SK-N-SH (cell line): ENCODE results near the gene KRTAP9-9. TPM values are rescaled to one million over a fixed set of nuclear protein-coding genes. Genes with fewer than 3 reads are reported as not detected.

ENCODE experiments used
- CTCF ChIA-PET: fragments of 300-600, 350-600 bp; formaldehyde crosslinking; extraction: SDS; loops from one replicate; lab custom pipeline; 2021; lab: Yijun Ruan, JAX
- POLR2A ChIA-PET: fragments of 350-600 bp; sonication (Branson Sonifier 250); formaldehyde crosslinking; extraction: SDS; loops from one replicate; lab custom pipeline; 2020; ENCODE audit warnings: antibody characterized with exemption, inconsistent platforms; lab: Yijun Ruan, JAX
- DNase-seq: peaks from one replicate; pipeline ENCODE4 v3.0.0; 2012
- H2AFZ ChIP-seq: fragments of 200-600 bp; sonication (generic); 2 replicates; pipeline ENCODE4 v1.8.1; 2016; ENCODE audit warnings: antibody characterized with exemption, mild to moderate bottlenecking, low read depth
- H3F3A ChIP-seq: fragments of 200-600 bp; sonication (generic); replicated peaks from 2 replicates; pipeline ENCODE3; 2016; ENCODE audit warnings: antibody characterized with exemption, mild to moderate bottlenecking; ENCODE audit not compliant: insufficient read depth
- H3K27ac ChIP-seq, 2 experiments: fragments of 200-500 bp in 1 of 2; fragments of 200-600 bp in 1 of 2; sonication (Bioruptor generic) in 1 of 2; sonication (generic), shearing (Covaris generic) in 1 of 2; 2 replicates each; pipeline versions ENCODE4 v1.5.1 to v1.6.1; 2014 to 2016; ENCODE audit warnings: low read depth in 2 of 2, inconsistent platforms in 1 of 2, low read length in 1 of 2, mild to moderate bottlenecking in 1 of 2, mixed read lengths in 1 of 2
- H3K27me3 ChIP-seq: fragments of 200-600 bp; sonication (generic), shearing (Covaris generic); 2 replicates; pipeline ENCODE4 v1.6.1; 2016; ENCODE audit warnings: mixed run types; ENCODE audit not compliant: insufficient read depth
- H3K36me3 ChIP-seq, 2 experiments: fragments of 200-500 bp in 1 of 2; fragments of 200-600 bp in 1 of 2; sonication (Bioruptor generic) in 1 of 2; sonication (generic) in 1 of 2; replicated peaks in 1 of 2; 2 replicates each; pipeline versions ENCODE3 to v1.5.1; 2014 to 2016; ENCODE audit warnings: low read length in 1 of 2, mild to moderate bottlenecking in 1 of 2; ENCODE audit not compliant: insufficient read depth in 2 of 2, control insufficient read depth in 1 of 2
- H3K4me1 ChIP-seq, 2 experiments: fragments of 200-500 bp in 1 of 2; fragments of 200-600 bp in 1 of 2; sonication (Bioruptor generic) in 1 of 2; sonication (generic), shearing (Covaris generic) in 1 of 2; 2 replicates each; pipeline versions ENCODE4 v1.5.1 to v1.6.1; 2014 to 2016; ENCODE audit warnings: low read depth in 1 of 2, low read length in 1 of 2, mixed run types in 1 of 2; ENCODE audit not compliant: insufficient read depth in 2 of 2, control insufficient read depth in 1 of 2
- H3K4me2 ChIP-seq: fragments of 200-600 bp; sonication (generic), shearing (Covaris generic); 2 replicates; pipeline ENCODE4 v1.6.1; 2017; ENCODE audit warnings: mixed run types
- H3K4me3 ChIP-seq, 2 experiments: fragments of 200-500 bp in 1 of 2; fragments of 200-600 bp in 1 of 2; sonication (Bioruptor generic) in 1 of 2; sonication (generic), shearing (Covaris generic) in 1 of 2; 2 replicates each; pipeline versions ENCODE4 v1.5.1 to v1.8.1; 2014 to 2016; ENCODE audit warnings: low read depth in 2 of 2, inconsistent platforms in 1 of 2, low read length in 1 of 2, mild to moderate bottlenecking in 1 of 2, mixed read lengths in 1 of 2, moderate library complexity in 1 of 2
- H3K79me2 ChIP-seq: fragments of 200-600 bp; sonication (generic); 2 replicates; pipeline ENCODE4 v1.8.1; 2017; ENCODE audit warnings: mild to moderate bottlenecking; ENCODE audit not compliant: insufficient read depth
- H3K9ac ChIP-seq: fragments of 200-600 bp; sonication (generic); 2 replicates; pipeline ENCODE4 v1.6.1; 2017; ENCODE audit warnings: mixed run types
- H3K9me2 ChIP-seq: fragments of 200-600 bp; sonication (generic); 2 replicates; pipeline ENCODE4 v1.6.1; 2017; ENCODE audit warnings: mixed run types
- H3K9me3 ChIP-seq: fragments of 200-600 bp; sonication (generic); 2 replicates; pipeline ENCODE4 v1.6.1; 2017; ENCODE audit warnings: mixed run types, mild to moderate bottlenecking, moderate library complexity
- H4K20me1 ChIP-seq: fragments of 200-600 bp; sonication (generic); 2 replicates; pipeline ENCODE4 v1.6.1; 2017; ENCODE audit warnings: mild to moderate bottlenecking, mixed run types; ENCODE audit not compliant: insufficient read depth
- FOSL2 ChIP-seq: IDR thresholded peaks from 2 replicates; pipeline ENCODE4 v1.4.0; 2012; ENCODE audit warnings: low read depth, mild to moderate bottlenecking, moderate library complexity, borderline replicate concordance
- FOXJ3 ChIP-seq: sonication (generic); formaldehyde crosslinking; IDR thresholded peaks from 2 replicates; pipeline ENCODE4 v1.5.1; 2020; ENCODE audit warnings: mild to moderate bottlenecking, missing genetic modification reagents
- GABPA ChIP-seq: IDR thresholded peaks from 2 replicates; pipeline ENCODE4 v1.4.0; 2012; ENCODE audit warnings: low read depth, mild to moderate bottlenecking
- GATA2 ChIP-seq: sonication (generic); formaldehyde crosslinking; IDR thresholded peaks from 2 replicates; pipeline ENCODE4 v1.5.0; 2020; ENCODE audit warnings: mild to moderate bottlenecking, missing genetic modification reagents
- JUND ChIP-seq: IDR thresholded peaks from 2 replicates; pipeline ENCODE4 v1.4.0; 2012
- MXI1 ChIP-seq: IDR thresholded peaks from 2 replicates; pipeline ENCODE4 v1.6.1; 2012; ENCODE audit warnings: mild to moderate bottlenecking, low read depth, low read length, improper control_type of control experiment
- POLR2AphosphoS5 ChIP-seq: IDR thresholded peaks from 2 replicates; pipeline ENCODE4 v1.6.1; 2012; ENCODE audit warnings: low read depth, low read length
- RAD21 ChIP-seq: IDR thresholded peaks from 2 replicates; pipeline ENCODE4 v1.6.1; 2012; ENCODE audit warnings: mild to moderate bottlenecking, low read length
- RCOR1 ChIP-seq: fragments of 150-350 bp; IDR thresholded peaks from 2 replicates; pipeline ENCODE4 v1.6.1; 2017; ENCODE audit warnings: antibody characterized with exemption, low read length
- RFX5 ChIP-seq: IDR thresholded peaks from 2 replicates; pipeline ENCODE4 v1.6.1; 2012; ENCODE audit warnings: mild to moderate bottlenecking, improper control_type of control experiment, low read length
- RXRA ChIP-seq: IDR thresholded peaks from 2 replicates; pipeline ENCODE4 v1.4.0; 2012; ENCODE audit warnings: low read depth, mild to moderate bottlenecking, borderline replicate concordance
- SIN3A ChIP-seq: IDR thresholded peaks from 2 replicates; pipeline ENCODE4 v1.6.1; 2012; ENCODE audit warnings: low read depth, mild to moderate bottlenecking, low read length, moderate library complexity, borderline replicate concordance
- TEAD4 ChIP-seq: IDR thresholded peaks from 2 replicates; pipeline ENCODE4 v1.4.0; 2012; ENCODE audit warnings: mild to moderate bottlenecking, borderline replicate concordance; ENCODE audit not compliant: insufficient read depth
- YY1 ChIP-seq: IDR thresholded peaks from 2 replicates; pipeline ENCODE4 v1.4.0; 2012; ENCODE audit warnings: low read depth, mild to moderate bottlenecking
- WGBS: methylation state at CpG from one replicate; pipeline ENCODE4 v1.1.6; 2017; ENCODE audit warnings: low lambda C conversion rate; 5-methylcytosine and 5-hydroxymethylcytosine counted together
- polyA plus RNA-seq, 3 experiments: library from polyadenylated mRNA; depleted of rRNA; stranded (reverse); fragments of >200 nt; gene quantifications; 2 replicates each; pipeline ENCODE4 v1.2.3, GENCODE V29; 2012
- TF ChIP-seq, protein P1 (sequence below): IDR thresholded peaks from 2 replicates; pipeline ENCODE4 v1.6.1; 2012; ENCODE audit warnings: mild to moderate bottlenecking, low read depth, low read length, moderate library complexity
- TF ChIP-seq, protein P2 (sequence below): fragments of 150-350 bp; IDR thresholded peaks from 2 replicates; pipeline ENCODE4 v1.6.1; 2016; ENCODE audit warnings: mild to moderate bottlenecking, low read depth, low read length
- TF ChIP-seq, protein P3 (sequence below): fragments of 200-600 bp; sonication (generic); IDR thresholded peaks from 2 replicates; pipeline ENCODE4 v1.6.1; 2017; ENCODE audit warnings: antibody characterized with exemption, mild to moderate bottlenecking, moderate library complexity
- TF ChIP-seq, protein P4 (sequence below): IDR thresholded peaks from 2 replicates; pipeline ENCODE4; 2012
- TF ChIP-seq, protein P5 (sequence below): IDR thresholded peaks from 2 replicates; pipeline ENCODE4 v1.4.0; 2012; ENCODE audit warnings: low read depth, borderline replicate concordance

The KRTAP9-9 gene
- polyA plus RNA-seq, 1 of the 3 experiments (the other 2 are of a cell fraction) = not detected

DNA sequence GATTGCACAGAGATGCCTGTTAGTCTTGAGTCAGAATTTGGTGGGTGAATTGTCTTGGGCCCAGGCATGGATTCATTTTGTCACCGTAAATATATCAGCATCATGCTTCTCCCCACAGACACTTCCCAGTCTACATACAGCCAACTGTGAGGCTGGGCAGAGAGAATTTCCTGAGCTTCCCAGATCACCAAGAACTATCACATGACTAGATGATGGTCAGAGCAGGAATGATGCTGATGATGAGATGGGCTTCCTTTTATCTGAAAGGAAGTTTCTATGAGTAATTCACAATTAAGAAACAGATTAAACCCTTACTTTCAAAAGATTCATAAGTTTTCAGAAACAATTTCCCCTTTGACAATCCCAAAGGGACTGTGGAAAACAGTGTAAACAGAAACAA, 323 bp upstream of the KRTAP9-9 start:
- no peak overlapping the region for H3K9ac ChIP-seq
- no peak for DNase-seq
- H3F3A ChIP-seq = peaks cover 3% of the 10 kb centered on the region
- H3K9me3 ChIP-seq = no peaks in the 10 kb centered on the region
- H3K79me2 ChIP-seq = no peaks in the 10 kb centered on the region
- ChIA-PET CTCF (interaction anchor here (1.4 kb wide), 1 partner anchor 408 kb away, joined by 4 read pairs; no protein-coding TSS in a partner anchor), POLR2A (no interaction called here)
- no peak overlapping the region for H3K4me3 ChIP-seq
- H2AFZ ChIP-seq = no peak overlapping the region
- H4K20me1 ChIP-seq = no peaks in the 10 kb centered on the region
- H3K9me2 ChIP-seq = no peaks in the 10 kb centered on the region
- TF ChIP-seq TEAD4 = no peak
- TF ChIP-seq JUND = no peak
- TF ChIP-seq POLR2AphosphoS5 = no peak
- TF ChIP-seq GABPA = no peak
- no peak for TF ChIP-seq RXRA
- TF ChIP-seq, protein P1, sequence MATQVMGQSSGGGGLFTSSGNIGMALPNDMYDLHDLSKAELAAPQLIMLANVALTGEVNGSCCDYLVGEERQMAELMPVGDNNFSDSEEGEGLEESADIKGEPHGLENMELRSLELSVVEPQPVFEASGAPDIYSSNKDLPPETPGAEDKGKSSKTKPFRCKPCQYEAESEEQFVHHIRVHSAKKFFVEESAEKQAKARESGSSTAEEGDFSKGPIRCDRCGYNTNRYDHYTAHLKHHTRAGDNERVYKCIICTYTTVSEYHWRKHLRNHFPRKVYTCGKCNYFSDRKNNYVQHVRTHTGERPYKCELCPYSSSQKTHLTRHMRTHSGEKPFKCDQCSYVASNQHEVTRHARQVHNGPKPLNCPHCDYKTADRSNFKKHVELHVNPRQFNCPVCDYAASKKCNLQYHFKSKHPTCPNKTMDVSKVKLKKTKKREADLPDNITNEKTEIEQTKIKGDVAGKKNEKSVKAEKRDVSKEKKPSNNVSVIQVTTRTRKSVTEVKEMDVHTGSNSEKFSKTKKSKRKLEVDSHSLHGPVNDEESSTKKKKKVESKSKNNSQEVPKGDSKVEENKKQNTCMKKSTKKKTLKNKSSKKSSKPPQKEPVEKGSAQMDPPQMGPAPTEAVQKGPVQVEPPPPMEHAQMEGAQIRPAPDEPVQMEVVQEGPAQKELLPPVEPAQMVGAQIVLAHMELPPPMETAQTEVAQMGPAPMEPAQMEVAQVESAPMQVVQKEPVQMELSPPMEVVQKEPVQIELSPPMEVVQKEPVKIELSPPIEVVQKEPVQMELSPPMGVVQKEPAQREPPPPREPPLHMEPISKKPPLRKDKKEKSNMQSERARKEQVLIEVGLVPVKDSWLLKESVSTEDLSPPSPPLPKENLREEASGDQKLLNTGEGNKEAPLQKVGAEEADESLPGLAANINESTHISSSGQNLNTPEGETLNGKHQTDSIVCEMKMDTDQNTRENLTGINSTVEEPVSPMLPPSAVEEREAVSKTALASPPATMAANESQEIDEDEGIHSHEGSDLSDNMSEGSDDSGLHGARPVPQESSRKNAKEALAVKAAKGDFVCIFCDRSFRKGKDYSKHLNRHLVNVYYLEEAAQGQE = no peak
- TF ChIP-seq, protein P2, sequence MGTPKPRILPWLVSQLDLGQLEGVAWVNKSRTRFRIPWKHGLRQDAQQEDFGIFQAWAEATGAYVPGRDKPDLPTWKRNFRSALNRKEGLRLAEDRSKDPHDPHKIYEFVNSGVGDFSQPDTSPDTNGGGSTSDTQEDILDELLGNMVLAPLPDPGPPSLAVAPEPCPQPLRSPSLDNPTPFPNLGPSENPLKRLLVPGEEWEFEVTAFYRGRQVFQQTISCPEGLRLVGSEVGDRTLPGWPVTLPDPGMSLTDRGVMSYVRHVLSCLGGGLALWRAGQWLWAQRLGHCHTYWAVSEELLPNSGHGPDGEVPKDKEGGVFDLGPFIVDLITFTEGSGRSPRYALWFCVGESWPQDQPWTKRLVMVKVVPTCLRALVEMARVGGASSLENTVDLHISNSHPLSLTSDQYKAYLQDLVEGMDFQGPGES = no peak
- no peak for TF ChIP-seq FOSL2
- TF ChIP-seq, protein P3, sequence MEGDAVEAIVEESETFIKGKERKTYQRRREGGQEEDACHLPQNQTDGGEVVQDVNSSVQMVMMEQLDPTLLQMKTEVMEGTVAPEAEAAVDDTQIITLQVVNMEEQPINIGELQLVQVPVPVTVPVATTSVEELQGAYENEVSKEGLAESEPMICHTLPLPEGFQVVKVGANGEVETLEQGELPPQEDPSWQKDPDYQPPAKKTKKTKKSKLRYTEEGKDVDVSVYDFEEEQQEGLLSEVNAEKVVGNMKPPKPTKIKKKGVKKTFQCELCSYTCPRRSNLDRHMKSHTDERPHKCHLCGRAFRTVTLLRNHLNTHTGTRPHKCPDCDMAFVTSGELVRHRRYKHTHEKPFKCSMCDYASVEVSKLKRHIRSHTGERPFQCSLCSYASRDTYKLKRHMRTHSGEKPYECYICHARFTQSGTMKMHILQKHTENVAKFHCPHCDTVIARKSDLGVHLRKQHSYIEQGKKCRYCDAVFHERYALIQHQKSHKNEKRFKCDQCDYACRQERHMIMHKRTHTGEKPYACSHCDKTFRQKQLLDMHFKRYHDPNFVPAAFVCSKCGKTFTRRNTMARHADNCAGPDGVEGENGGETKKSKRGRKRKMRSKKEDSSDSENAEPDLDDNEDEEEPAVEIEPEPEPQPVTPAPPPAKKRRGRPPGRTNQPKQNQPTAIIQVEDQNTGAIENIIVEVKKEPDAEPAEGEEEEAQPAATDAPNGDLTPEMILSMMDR = no peak
- H3K36me3 ChIP-seq = no peaks in the 10 kb centered on the region
- no peaks in the 10 kb centered on the region for H3K4me1 ChIP-seq
- H3K4me2 ChIP-seq = no peak overlapping the region
- peaks cover 23% of the 10 kb centered on the region for H3K27me3 ChIP-seq
- no peak overlapping the region for H3K27ac ChIP-seq
- 17% methylated on average over 1 of the region's 1 CpG for WGBS

DNA sequence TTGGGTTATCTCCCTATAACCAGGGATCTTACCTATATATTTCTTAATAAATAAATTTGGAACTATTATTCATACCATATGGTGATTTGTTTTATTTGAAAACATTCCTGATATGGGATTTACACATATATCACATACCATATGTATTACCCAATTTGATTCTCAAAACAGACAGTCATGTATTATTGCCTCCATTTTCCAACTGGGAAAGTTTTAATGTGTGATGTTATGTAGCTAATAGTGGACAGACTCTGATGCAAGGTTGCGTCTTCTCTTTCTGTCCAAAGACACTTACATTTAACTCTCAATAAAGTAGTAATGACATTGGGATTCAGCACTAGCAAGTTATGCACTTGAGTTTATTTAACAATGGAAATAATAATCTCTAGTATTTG, 1.1 kb downstream of the KRTAP9-9 start:
- POLR2A ChIA-PET = no interaction called here
- Histone ChIP-seq H3K4me1 (no peaks in the 10 kb centered on the region), H3K9me3 (no peaks in the 10 kb centered on the region)
- TF ChIP-seq RAD21 = no peak
- no peak for TF ChIP-seq POLR2AphosphoS5
- TF ChIP-seq TEAD4 = no peak
- TF ChIP-seq GATA2 (CRISPR knock-in tag) = no peak
- no peak for TF ChIP-seq RCOR1
- no peak for TF ChIP-seq YY1
- TF ChIP-seq GABPA = no peak
- no peak for TF ChIP-seq FOXJ3
- TF ChIP-seq, protein P4, sequence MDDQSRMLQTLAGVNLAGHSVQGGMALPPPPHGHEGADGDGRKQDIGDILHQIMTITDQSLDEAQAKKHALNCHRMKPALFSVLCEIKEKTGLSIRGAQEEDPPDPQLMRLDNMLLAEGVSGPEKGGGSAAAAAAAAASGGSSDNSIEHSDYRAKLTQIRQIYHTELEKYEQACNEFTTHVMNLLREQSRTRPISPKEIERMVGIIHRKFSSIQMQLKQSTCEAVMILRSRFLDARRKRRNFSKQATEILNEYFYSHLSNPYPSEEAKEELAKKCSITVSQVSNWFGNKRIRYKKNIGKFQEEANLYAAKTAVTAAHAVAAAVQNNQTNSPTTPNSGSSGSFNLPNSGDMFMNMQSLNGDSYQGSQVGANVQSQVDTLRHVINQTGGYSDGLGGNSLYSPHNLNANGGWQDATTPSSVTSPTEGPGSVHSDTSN = no peak
- no peak for TF ChIP-seq MXI1
- no peak for TF ChIP-seq RFX5
- no peak for TF ChIP-seq SIN3A
- TF ChIP-seq, protein P5, sequence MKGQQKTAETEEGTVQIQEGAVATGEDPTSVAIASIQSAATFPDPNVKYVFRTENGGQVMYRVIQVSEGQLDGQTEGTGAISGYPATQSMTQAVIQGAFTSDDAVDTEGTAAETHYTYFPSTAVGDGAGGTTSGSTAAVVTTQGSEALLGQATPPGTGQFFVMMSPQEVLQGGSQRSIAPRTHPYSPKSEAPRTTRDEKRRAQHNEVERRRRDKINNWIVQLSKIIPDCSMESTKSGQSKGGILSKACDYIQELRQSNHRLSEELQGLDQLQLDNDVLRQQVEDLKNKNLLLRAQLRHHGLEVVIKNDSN = no peak
- TF ChIP-seq, all 33 proteins: peak for 0
- Histone ChIP-seq H3K9ac (no peak overlapping the region), H3K9me2 (no peaks in the 10 kb centered on the region), H3K27ac (no peak overlapping the region), H4K20me1 (no peaks in the 10 kb centered on the region), H3K27me3 (peaks cover 23% of the 10 kb centered on the region), H2AFZ (no peak overlapping the region), H3K4me2 (no peak overlapping the region), H3K4me3 (no peak overlapping the region), H3K36me3 (no peaks in the 10 kb centered on the region), H3K79me2 (no peaks in the 10 kb centered on the region), H3F3A (peaks cover 3% of the 10 kb centered on the region)
- WGBS = 52% methylated on average over 1 of the region's 1 CpG
- CTCF ChIA-PET = interaction anchor here (0.7 kb wide), 1 partner anchor 20 kb away, joined by 3 read pairs; no protein-coding TSS in a partner anchor
- no peak for DNase-seq
